DOHH2 (cell line): ENCODE results near the gene PCBP3.

Experiments
- H3F3A ChIP-seq: fragments of 200-600 bp; sonication (generic), shearing (Covaris generic); 2 replicates; pipeline ENCODE4 v1.6.0; 2016; ENCODE audit warnings: antibody characterized with exemption, mild to moderate bottlenecking; ENCODE audit not compliant: control insufficient read depth, insufficient read depth
- H3K27ac ChIP-seq: fragments of 200-600 bp; sonication (generic); 2 replicates; pipeline ENCODE4 v1.5.1; 2014; ENCODE audit warnings: low read depth, mild to moderate bottlenecking, low read length, moderate library complexity
- H3K27me3 ChIP-seq: fragments of 200-600 bp; sonication (generic); 2 replicates; pipeline ENCODE4 v1.6.1; 2014; ENCODE audit warnings: mild to moderate bottlenecking, low read length, mixed read lengths; ENCODE audit not compliant: control insufficient read depth
- H3K36me3 ChIP-seq: fragments of 200-600 bp; sonication (generic); 2 replicates; pipeline ENCODE4 v1.6.1; 2014; ENCODE audit warnings: mild to moderate bottlenecking, low read length, moderate library complexity, mixed read lengths; ENCODE audit not compliant: control insufficient read depth
- H3K4me1 ChIP-seq: fragments of 200-600 bp; sonication (generic); 2 replicates; pipeline ENCODE4 v1.6.1; 2014; ENCODE audit warnings: mild to moderate bottlenecking, low read length, mixed read lengths; ENCODE audit not compliant: control insufficient read depth
- H3K4me2 ChIP-seq: fragments of 200-600 bp; sonication (generic); 2 replicates; pipeline ENCODE4 v1.6.0; 2014; ENCODE audit warnings: mild to moderate bottlenecking, low read length, moderate library complexity
- H3K4me3 ChIP-seq: fragments of 200-600 bp; sonication (generic); 2 replicates; pipeline ENCODE4 v1.5.1; 2014; ENCODE audit warnings: mild to moderate bottlenecking, low read length, mixed read lengths
- H3K79me2 ChIP-seq: fragments of 200-600 bp; sonication (generic); 2 replicates; pipeline ENCODE4 v1.6.1; 2014; ENCODE audit warnings: mild to moderate bottlenecking, low read length, mixed read lengths; ENCODE audit not compliant: control insufficient read depth
- H3K9me2 ChIP-seq: fragments of 200-600 bp; sonication (generic); replicated peaks from 2 replicates; pipeline ENCODE4 v1.6.1; 2014; ENCODE audit warnings: mild to moderate bottlenecking, low read length, mixed read lengths; ENCODE audit not compliant: control insufficient read depth
- H3K9me3 ChIP-seq: fragments of 200-600 bp; sonication (generic); 2 replicates; pipeline ENCODE4 v1.6.1; 2014; ENCODE audit warnings: antibody characterized with exemption, low read length, mixed read lengths; ENCODE audit not compliant: control insufficient read depth, insufficient read depth
- H4K20me1 ChIP-seq: fragments of 200-600 bp; sonication (generic); 2 replicates; pipeline ENCODE4 v1.6.0; 2014; ENCODE audit warnings: low read depth, mild to moderate bottlenecking, antibody characterized with exemption, low read length, moderate library complexity; ENCODE audit not compliant: control insufficient read depth, insufficient read depth
- CTCF ChIP-seq: fragments of 200-600 bp; sonication (generic); IDR thresholded peaks from one replicate; pipeline ENCODE4 v1.5.1; 2014; ENCODE audit warnings: antibody characterized with exemption, mild to moderate bottlenecking, low read depth, low read length; ENCODE audit not compliant: poor library complexity, severe bottlenecking
- EZH2phosphoT487 ChIP-seq: fragments of 200-600 bp; sonication (generic); IDR thresholded peaks from 2 replicates; pipeline ENCODE4 v1.6.1; 2017; ENCODE audit warnings: borderline replicate concordance, mild to moderate bottlenecking, antibody characterized with exemption, low read length, moderate library complexity, mixed read lengths

Gene PCBP3

GRCh38 chr21:45844181-45844580 is 200.7 kb downstream of the PCBP3 start:
- Histone ChIP-seq H3K9me3 (no peaks in the 10 kb centered on the region), H3K27me3 (peaks cover 4% of the 10 kb centered on the region; the same call in 1 of the 2 replicates), H3F3A (no peaks in the 10 kb centered on the region), H3K27ac (no peak overlapping the region), H3K79me2 (no peaks in the 10 kb centered on the region), H3K4me1 (no peaks in the 10 kb centered on the region), H3K9me2 (no peaks in the 10 kb centered on the region), H3K4me3 (no peak overlapping the region), H4K20me1 (no peaks in the 10 kb centered on the region), H3K4me2 (no peak overlapping the region), H3K36me3 (no peaks in the 10 kb centered on the region)
- TF ChIP-seq EZH2phosphoT487 (no peak), CTCF (no peak)

GRCh38 chr21:45845063-45845769 is 201.7 kb downstream of the PCBP3 start:
- no peak overlapping the region for H3K27ac ChIP-seq
- H3K4me3 ChIP-seq, result no peak overlapping the region
- TF ChIP-seq CTCF, result no peak
- TF ChIP-seq EZH2phosphoT487, result no peak
- no peak overlapping the region for H3K4me2 ChIP-seq
- no peaks in the 10 kb centered on the region for H3K9me3 ChIP-seq
- no peaks in the 10 kb centered on the region for H4K20me1 ChIP-seq
- H3K27me3 ChIP-seq, result peaks cover 4% of the 10 kb centered on the region; the same call in 1 of the 2 replicates
- H3K36me3 ChIP-seq, result no peaks in the 10 kb centered on the region
- no peaks in the 10 kb centered on the region for H3K79me2 ChIP-seq
- no peaks in the 10 kb centered on the region for H3K4me1 ChIP-seq
- no peaks in the 10 kb centered on the region for H3F3A ChIP-seq
- H3K9me2 ChIP-seq, result no peaks in the 10 kb centered on the region

GRCh38 chr21:45845770-45846090 is 202.2 kb downstream of the PCBP3 start:
- Histone ChIP-seq H3K4me3 (no peak overlapping the region), H3K27me3 (peaks cover 4% of the 10 kb centered on the region; the same call in 1 of the 2 replicates), H3K27ac (no peak overlapping the region), H3F3A (no peaks in the 10 kb centered on the region), H3K79me2 (no peaks in the 10 kb centered on the region), H3K36me3 (no peaks in the 10 kb centered on the region), H3K9me3 (no peaks in the 10 kb centered on the region), H3K4me1 (no peaks in the 10 kb centered on the region), H3K4me2 (no peak overlapping the region), H3K9me2 (no peaks in the 10 kb centered on the region), H4K20me1 (no peaks in the 10 kb centered on the region)
- no peak for TF ChIP-seq EZH2phosphoT487
- no peak for TF ChIP-seq CTCF
